ENCODE results near the gene PITPNC1.

- TF ChIP-seq EP300 (IDR thresholded peaks at IDR 0.05): no peak
- no peak for TF ChIP-seq CTCF (IDR thresholded peaks at IDR 0.05)
- no peak for TF ChIP-seq POLR2A (IDR thresholded peaks at IDR 0.05; ENCODE audit: low read depth)
Observed at GRCh38 chr17:67349420-67349819, 27.7 kb upstream of the PITPNC1 start.

Data from esophagus muscularis mucosa (tissue), 4 donors.